Measurements from ENCODE around the gene HOMEZ. TPM values are rescaled to one million over a fixed set of nuclear protein-coding genes. Genes with fewer than 3 reads are reported as not detected.
"Not testable (repeated sequence)": the region's sequence is repeated elsewhere in the genome, so short reads cannot be mapped to it uniquely, and the experiment has no call there.

HOMEZ gene
- total RNA-seq: 7.3 to 8.2 TPM (median 7.6 TPM) in 3 replicates
- long read RNA-seq, full-length matches to known transcripts: 9 of 13 reads
- long read RNA-seq, partial matches to known transcripts: 1 of 13 reads
- long read RNA-seq, other reads (novel, unspliced or antisense): 3 of 13 reads

DNA sequence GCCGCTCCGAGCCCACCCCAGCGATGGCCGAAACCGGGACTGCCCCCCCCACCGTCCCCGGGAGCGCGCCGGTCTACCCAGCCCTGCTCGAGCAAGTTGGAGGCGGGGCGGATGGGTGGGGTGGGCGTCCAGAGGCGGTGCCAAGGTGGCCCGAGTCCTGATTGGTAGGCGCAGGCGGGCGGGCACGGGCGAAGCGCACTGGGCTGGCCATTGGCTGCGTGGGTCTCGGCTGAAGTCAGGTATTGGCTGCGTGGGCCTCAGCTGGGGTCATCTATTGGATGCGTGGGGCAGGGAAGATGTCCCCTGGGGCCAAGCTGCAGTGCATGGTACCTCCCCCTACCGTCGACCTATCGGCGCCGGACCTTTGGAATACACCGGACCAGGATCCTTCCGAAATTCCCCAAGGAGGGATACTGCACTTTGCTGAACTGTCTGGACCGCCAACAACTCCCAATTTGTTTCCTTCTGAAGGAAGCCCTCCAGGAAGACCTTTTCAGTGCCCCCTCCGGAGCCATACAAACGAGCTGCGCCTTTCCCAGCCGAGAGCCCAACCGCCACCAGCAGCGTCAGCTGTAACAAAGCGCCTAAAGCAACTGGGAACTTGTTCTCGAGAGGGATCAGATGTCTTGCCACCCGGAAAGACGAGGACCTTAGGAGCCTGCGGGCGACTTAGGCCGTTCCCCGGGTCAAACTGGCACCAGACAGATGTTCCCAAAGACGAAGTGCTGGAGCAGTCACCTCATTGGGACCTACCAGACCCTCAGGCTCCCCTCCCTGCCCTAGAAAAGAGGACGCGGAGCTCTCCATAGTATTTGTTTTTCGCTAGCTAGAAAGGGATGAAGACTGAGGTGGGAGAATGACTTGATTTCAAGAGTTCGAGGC, at the start of gene HOMEZ:
Gene HOMEZ, minus strand, starts transcription at position 113 of the 882 bp plus-strand sequence. CDS start 180 bp downstream, outside the sequence.
- peak; percentile 99 for DNase-seq (ENCODE audit: low spot score)
- TF ChIP-seq, protein P1, sequence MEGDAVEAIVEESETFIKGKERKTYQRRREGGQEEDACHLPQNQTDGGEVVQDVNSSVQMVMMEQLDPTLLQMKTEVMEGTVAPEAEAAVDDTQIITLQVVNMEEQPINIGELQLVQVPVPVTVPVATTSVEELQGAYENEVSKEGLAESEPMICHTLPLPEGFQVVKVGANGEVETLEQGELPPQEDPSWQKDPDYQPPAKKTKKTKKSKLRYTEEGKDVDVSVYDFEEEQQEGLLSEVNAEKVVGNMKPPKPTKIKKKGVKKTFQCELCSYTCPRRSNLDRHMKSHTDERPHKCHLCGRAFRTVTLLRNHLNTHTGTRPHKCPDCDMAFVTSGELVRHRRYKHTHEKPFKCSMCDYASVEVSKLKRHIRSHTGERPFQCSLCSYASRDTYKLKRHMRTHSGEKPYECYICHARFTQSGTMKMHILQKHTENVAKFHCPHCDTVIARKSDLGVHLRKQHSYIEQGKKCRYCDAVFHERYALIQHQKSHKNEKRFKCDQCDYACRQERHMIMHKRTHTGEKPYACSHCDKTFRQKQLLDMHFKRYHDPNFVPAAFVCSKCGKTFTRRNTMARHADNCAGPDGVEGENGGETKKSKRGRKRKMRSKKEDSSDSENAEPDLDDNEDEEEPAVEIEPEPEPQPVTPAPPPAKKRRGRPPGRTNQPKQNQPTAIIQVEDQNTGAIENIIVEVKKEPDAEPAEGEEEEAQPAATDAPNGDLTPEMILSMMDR (IDR thresholded peaks at IDR 0.05): peak; percentile 55
- H3K36me3 Mint-ChIP-seq (ENCODE audit: low read depth): no peaks in the 10 kb centered on the region
- peak within 1 kb of the TSS; percentile 91 for H3K4me3 Mint-ChIP-seq (ENCODE audit: unreplicated experiment)
- H3K27ac Mint-ChIP-seq (ENCODE audit: unreplicated experiment): peak within 1 kb of the TSS; percentile 98
- H3K9me3 Mint-ChIP-seq (ENCODE audit: low read depth): no peaks in the 10 kb centered on the region
- H3K4me1 Mint-ChIP-seq (ENCODE audit: low read depth): peaks cover 23% of the 10 kb centered on the region
- peaks cover 2% of the 10 kb centered on the region for H3K27me3 Mint-ChIP-seq (ENCODE audit: low read depth)

DNA sequence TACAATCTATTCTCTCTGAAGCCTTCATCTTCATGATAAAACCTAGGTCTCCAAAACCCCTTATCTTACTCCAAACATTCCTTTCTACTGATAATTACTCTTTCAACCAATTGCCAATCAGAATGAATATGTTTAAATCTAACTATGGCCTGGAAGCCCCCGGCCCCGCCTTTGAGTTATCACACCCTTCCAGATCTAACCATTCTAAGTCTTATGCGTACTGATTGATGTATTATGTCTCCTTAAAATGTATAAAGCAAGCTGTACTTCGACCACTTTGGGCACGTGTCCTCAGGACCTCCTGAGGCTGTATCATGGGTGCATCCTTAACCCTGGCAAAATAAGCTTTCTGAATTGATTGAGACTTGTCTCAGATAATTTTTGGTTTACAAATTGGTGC, 49.7 kb upstream of the HOMEZ start:
- TF ChIP-seq, protein P1 (IDR thresholded peaks at IDR 0.05): no peak
- Mint-ChIP-seq H3K9me3 (ENCODE audit: low read depth) (peaks cover 10% of the 10 kb centered on the region), H3K27ac (ENCODE audit: unreplicated experiment) (no peak overlapping the region), H3K27me3 (ENCODE audit: low read depth) (peaks cover 7% of the 10 kb centered on the region), H3K4me3 (ENCODE audit: unreplicated experiment) (no peak overlapping the region), H3K36me3 (ENCODE audit: low read depth) (peaks cover 2% of the 10 kb centered on the region), H3K4me1 (ENCODE audit: low read depth) (no peaks in the 10 kb centered on the region)
- no peak for DNase-seq (ENCODE audit: low spot score)

- no peaks in the 10 kb centered on the region for H3K9me3 Mint-ChIP-seq (ENCODE audit: low read depth)
- TF ChIP-seq, protein P1 (IDR thresholded peaks at IDR 0.05): peak; percentile 93
- no peak overlapping the region for H3K27ac Mint-ChIP-seq (ENCODE audit: unreplicated experiment)
- DNase-seq (ENCODE audit: low spot score): no peak
- H3K4me3 Mint-ChIP-seq (ENCODE audit: unreplicated experiment): no peak overlapping the region
- H3K4me1 Mint-ChIP-seq (ENCODE audit: low read depth): peaks cover 8% of the 10 kb centered on the region
- no peaks in the 10 kb centered on the region for H3K27me3 Mint-ChIP-seq (ENCODE audit: low read depth)
- H3K36me3 Mint-ChIP-seq (ENCODE audit: low read depth): peaks cover 8% of the 10 kb centered on the region
Measured at GRCh38 chr14:23327947-23328744, 42.2 kb upstream of the HOMEZ start.

DNA sequence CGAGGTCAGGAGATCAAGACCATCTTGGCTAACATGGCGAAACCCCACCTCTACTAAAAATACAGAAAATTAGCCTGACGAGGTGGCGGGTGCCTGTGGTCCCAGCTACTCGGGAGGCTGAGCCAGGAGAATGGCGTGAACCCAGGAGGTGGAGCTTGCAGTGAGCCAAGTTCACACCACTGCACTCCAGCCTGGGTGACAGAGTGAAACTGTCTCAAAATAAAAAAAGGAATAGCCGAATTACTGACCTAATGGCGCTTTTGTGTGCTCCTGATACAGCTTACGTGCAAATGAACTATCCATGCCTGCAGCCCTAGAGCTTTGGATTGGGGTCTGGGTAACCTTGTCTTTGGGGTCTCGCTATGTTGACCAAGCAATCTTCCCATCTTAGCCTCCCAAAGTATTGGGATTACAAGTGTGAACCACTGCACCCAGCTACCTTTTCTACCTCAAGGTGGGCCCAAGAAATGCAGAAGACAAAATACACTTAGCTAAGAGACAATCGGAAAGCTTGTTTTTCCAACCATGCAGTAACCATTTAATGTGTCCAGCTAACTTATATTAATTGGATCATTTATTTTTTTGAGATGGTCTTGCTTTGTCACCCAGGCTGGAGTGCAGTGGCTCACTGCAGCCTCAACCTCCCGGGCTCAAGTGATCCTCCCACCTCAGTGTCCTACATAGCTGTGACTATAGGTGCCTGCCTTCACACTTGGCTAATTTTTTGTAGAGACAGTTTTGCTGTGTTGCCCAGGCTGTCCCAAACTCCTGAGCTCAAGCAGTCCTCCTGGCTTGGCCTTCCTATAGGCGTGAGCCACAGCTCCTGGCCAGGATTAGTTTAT, 40.8 kb upstream of the HOMEZ start:
- peaks cover 12% of the 10 kb centered on the region for H3K36me3 Mint-ChIP-seq (ENCODE audit: low read depth)
- no peaks in the 10 kb centered on the region for H3K9me3 Mint-ChIP-seq (ENCODE audit: low read depth)
- H3K27ac Mint-ChIP-seq (ENCODE audit: unreplicated experiment): no peak overlapping the region
- H3K4me3 Mint-ChIP-seq (ENCODE audit: unreplicated experiment): no peak overlapping the region
- peaks cover 20% of the 10 kb centered on the region for H3K4me1 Mint-ChIP-seq (ENCODE audit: low read depth)
- no peaks in the 10 kb centered on the region for H3K27me3 Mint-ChIP-seq (ENCODE audit: low read depth)
- TF ChIP-seq, protein P1 (IDR thresholded peaks at IDR 0.05): no peak
- DNase-seq (ENCODE audit: low spot score): no peak

GRCh38 chr14:23325746-23326145, 39.8 kb upstream of the HOMEZ start:
- H3K9me3 Mint-ChIP-seq (ENCODE audit: low read depth); H3K27me3 Mint-ChIP-seq (ENCODE audit: low read depth); H3K4me3 Mint-ChIP-seq (ENCODE audit: unreplicated experiment); DNase-seq (ENCODE audit: low spot score): not testable (repeated sequence)
- peaks cover 22% of the 10 kb centered on the region for H3K4me1 Mint-ChIP-seq (ENCODE audit: low read depth)
- peaks cover 12% of the 10 kb centered on the region for H3K36me3 Mint-ChIP-seq (ENCODE audit: low read depth)
- peak overlapping the region; percentile 22 for H3K27ac Mint-ChIP-seq (ENCODE audit: unreplicated experiment)

All from chondrocyte (in vitro differentiated cells).